Measurements from ENCODE around the gene HLA-A.

The HLA-A gene

DNA sequence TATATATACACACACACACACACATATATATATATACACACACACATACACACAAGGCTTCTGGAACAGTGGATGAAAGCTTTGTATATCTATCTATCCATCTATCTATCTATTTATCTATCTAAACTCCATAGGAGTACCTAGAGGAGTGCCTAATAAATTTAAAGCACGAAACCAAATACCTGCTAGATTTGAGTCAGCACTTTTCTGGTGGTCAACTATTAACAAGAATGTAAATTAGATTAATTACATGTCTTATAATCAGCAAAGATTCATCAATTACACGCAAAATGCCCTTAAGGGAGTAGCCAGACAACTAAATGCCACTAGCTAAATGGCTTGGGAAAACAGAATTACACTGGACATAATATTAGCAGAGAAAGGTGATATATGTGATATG lies 26.6 kb downstream of the HLA-A start:
- no peak for DNase-seq (ENCODE audit: low read depth)
- TF ChIP-seq, protein P1, sequence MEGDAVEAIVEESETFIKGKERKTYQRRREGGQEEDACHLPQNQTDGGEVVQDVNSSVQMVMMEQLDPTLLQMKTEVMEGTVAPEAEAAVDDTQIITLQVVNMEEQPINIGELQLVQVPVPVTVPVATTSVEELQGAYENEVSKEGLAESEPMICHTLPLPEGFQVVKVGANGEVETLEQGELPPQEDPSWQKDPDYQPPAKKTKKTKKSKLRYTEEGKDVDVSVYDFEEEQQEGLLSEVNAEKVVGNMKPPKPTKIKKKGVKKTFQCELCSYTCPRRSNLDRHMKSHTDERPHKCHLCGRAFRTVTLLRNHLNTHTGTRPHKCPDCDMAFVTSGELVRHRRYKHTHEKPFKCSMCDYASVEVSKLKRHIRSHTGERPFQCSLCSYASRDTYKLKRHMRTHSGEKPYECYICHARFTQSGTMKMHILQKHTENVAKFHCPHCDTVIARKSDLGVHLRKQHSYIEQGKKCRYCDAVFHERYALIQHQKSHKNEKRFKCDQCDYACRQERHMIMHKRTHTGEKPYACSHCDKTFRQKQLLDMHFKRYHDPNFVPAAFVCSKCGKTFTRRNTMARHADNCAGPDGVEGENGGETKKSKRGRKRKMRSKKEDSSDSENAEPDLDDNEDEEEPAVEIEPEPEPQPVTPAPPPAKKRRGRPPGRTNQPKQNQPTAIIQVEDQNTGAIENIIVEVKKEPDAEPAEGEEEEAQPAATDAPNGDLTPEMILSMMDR (IDR thresholded peaks at IDR 0.05; ENCODE audit: low read depth, low read length) = no peak
- TF ChIP-seq, protein P2, sequence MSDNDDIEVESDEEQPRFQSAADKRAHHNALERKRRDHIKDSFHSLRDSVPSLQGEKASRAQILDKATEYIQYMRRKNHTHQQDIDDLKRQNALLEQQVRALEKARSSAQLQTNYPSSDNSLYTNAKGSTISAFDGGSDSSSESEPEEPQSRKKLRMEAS (IDR thresholded peaks at IDR 0.05; ENCODE audit: low read depth, low read length) = no peak
- TF ChIP-seq MYC (IDR thresholded peaks at IDR 0.05; ENCODE audit: low read depth, low read length) (no peak), POLR2A (IDR thresholded peaks at IDR 0.05; ENCODE audit: extremely low read depth, insufficient read length) (no peak)
- H3K4me3 ChIP-seq (ENCODE audit: low read depth, low read length) = no peak overlapping the region

DNA sequence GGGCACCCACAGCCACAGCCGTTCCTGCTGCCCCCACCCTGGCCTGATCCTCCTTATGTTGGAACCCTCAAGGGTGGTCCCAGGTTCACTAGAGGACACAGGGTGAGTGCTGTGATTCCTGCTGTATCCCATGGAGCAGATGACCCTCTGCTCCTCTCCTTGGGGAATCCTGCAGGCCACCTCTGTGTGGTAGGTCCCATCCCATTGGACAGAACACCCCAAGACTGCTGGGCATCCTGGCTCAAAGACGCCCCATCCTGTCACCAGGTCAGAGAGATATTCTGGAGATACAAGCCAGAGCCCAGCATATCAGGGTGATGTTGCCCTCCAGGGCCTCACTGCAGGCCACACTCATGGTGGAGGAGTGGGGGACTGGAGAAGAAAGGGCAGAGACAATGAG lies 28.4 kb downstream of the HLA-A start:
- no peak for TF ChIP-seq MYC (IDR thresholded peaks at IDR 0.05; ENCODE audit: low read depth, low read length)
- TF ChIP-seq, protein P2 (IDR thresholded peaks at IDR 0.05; ENCODE audit: low read depth, low read length) = no peak
- TF ChIP-seq POLR2A (IDR thresholded peaks at IDR 0.05; ENCODE audit: extremely low read depth, insufficient read length) = no peak
- TF ChIP-seq, protein P1 (IDR thresholded peaks at IDR 0.05; ENCODE audit: low read depth, low read length) = no peak
- DNase-seq (ENCODE audit: low read depth) = no peak
- H3K4me3 ChIP-seq (ENCODE audit: low read depth, low read length) = no peak overlapping the region

DNA sequence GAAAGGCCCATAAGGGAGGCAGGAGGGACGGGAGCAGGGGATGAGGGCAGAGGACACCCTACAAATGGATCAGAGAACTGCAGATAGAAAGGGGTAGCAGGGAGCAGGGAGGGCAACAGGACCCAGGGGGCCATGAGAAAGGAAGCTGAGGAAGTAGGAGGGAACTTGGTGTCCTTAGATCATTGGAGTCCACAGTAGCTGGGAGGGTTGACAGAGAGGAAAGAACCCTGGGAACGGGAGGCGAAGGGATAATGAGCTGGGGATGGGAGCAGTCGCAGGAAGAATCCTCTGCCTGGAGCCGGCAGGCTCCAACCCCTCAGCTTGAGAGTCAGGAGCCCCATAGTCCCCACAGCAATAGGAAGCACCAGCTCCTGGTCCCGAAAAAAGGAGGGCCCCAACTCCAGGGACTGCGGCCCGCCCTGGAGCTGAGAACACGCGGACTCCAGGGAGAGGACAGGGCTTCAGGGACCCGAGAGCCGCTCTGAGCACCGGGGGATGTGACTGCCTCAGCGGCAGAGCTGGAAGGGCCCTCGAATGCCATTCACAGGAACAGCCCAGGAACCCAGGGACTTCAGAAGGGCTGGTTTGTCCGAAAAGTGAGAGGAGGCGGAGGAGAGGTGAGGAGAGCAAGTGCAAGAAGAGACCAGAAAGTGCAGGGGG lies 32.7 kb downstream of the HLA-A start:
- TF ChIP-seq MYC (IDR thresholded peaks at IDR 0.05; ENCODE audit: low read depth, low read length) (no peak), POLR2A (IDR thresholded peaks at IDR 0.05; ENCODE audit: extremely low read depth, insufficient read length) (no peak)
- TF ChIP-seq, protein P2 (IDR thresholded peaks at IDR 0.05; ENCODE audit: low read depth, low read length) = no peak
- H3K4me3 ChIP-seq (ENCODE audit: low read depth, low read length) = no peak overlapping the region
- DNase-seq (ENCODE audit: low read depth) = peak; percentile 14

DNA sequence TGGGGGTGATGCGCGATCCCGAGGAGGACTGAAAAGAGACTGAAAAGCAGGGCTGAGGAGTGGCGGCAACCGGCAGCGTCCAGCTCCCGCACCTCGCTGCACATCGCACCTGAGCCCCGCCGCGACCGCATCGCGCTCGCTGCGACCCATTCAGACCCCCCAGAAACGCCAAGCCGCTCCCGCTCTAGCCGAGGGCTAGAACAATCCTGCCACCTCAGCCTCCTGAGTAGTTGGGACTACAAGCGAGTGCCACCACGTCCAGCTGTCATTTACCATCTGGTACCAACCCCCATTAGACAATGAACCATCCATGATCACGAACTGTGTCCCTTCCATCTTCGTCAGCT lies 33.2 kb downstream of the HLA-A start:
- no peak for DNase-seq (ENCODE audit: low read depth)
- TF ChIP-seq POLR2A (IDR thresholded peaks at IDR 0.05; ENCODE audit: extremely low read depth, insufficient read length) (no peak), MYC (IDR thresholded peaks at IDR 0.05; ENCODE audit: low read depth, low read length) (no peak)
- TF ChIP-seq, protein P2 (IDR thresholded peaks at IDR 0.05; ENCODE audit: low read depth, low read length) = no peak
- TF ChIP-seq, protein P1 (IDR thresholded peaks at IDR 0.05; ENCODE audit: low read depth, low read length) = no peak
- no peak overlapping the region for H3K4me3 ChIP-seq (ENCODE audit: low read depth, low read length)

DNA sequence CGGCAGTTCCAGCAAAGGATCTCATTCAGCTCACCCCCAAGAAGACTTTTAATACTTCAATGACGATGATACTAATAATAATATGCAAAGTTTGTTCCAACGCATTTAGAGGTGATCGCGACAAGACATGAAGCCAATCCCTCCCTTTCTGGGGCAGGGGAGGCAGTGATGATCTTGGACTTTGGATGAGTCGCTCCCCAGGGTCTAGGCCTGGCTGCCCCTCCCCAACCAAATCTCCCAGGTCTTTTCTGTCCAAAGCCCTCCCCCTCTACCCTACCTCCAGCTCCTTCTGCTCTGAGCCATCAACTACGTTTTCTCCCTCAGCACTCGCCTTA lies 33.9 kb downstream of the HLA-A start:
- DNase-seq (ENCODE audit: low read depth) = no peak
- peak overlapping the region; percentile 55 for H3K4me3 ChIP-seq (ENCODE audit: low read depth, low read length)
- no peak for TF ChIP-seq POLR2A (IDR thresholded peaks at IDR 0.05; ENCODE audit: extremely low read depth, insufficient read length)
- TF ChIP-seq, protein P1 (IDR thresholded peaks at IDR 0.05; ENCODE audit: low read depth, low read length) = no peak
- TF ChIP-seq, protein P2 (IDR thresholded peaks at IDR 0.05; ENCODE audit: low read depth, low read length) = no peak
- TF ChIP-seq MYC (IDR thresholded peaks at IDR 0.05; ENCODE audit: low read depth, low read length) = no peak

DNA sequence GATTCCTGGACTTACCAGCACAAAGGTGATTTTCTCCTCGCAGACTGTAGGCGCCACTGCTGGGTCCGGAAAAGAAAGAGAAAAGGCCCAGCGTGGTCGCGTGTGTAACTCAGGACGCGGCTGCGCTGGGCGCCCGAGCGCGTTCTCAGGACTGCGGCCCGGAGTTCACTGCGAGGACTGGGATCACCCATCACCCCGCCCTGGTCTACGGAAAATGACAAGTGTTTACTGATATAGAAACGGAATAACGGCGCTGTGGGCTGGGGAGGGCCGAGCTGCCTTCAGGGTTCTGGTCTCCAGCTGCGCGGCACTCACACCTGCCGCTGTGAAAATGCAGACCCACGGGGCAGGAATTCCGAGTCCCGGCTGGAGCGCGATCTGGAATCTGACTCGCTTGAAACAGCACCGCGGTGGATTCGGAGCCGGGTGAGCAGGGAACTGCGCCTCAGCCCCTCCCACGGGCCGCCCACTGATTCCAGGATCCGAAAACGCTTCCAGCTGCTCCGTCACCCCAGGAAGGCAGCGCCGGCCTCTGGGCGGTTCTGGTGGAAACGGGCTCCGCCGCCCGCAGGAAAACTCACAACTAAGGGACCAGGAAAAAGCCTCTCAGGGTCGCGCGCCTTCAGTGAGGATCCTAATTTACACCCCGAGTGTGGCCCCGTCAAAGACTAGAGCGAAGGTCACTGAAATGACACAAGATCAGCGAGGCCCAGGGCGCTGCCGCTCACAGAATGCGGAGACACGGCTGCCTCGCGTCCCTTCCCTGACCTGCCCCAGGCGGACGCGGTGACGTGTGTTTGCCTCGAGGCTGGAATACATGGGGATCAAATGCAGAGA lies 34.5 kb downstream of the HLA-A start:
- peak overlapping the region; percentile 55 for H3K4me3 ChIP-seq (ENCODE audit: low read depth, low read length)
- TF ChIP-seq, protein P1 (IDR thresholded peaks at IDR 0.05; ENCODE audit: low read depth, low read length) = peak; percentile 22
- no peak for TF ChIP-seq MYC (IDR thresholded peaks at IDR 0.05; ENCODE audit: low read depth, low read length)
- TF ChIP-seq POLR2A (IDR thresholded peaks at IDR 0.05; ENCODE audit: extremely low read depth, insufficient read length) = no peak
- TF ChIP-seq, protein P2 (IDR thresholded peaks at IDR 0.05; ENCODE audit: low read depth, low read length) = no peak
- peak; percentile 80 for DNase-seq (ENCODE audit: low read depth)
